ENCODE data around the gene SH3RF1. TPM values are rescaled to one million over a fixed set of nuclear protein-coding genes. Genes with fewer than 3 reads are reported as not detected.
A peak's percentile ranks its signal among the peaks of the same experiment; 100 is the strongest.
"Not testable (repeated sequence)": the region's sequence is repeated elsewhere in the genome, so short reads cannot be mapped to it uniquely, and the experiment has no call there.

Gene SH3RF1
- total RNA-seq, 1 donor from 2014 or later = 18.6 TPM

GRCh38 chr4:169202145-169202699 lies 68.5 kb downstream of the SH3RF1 start:
- Mint-ChIP-seq H3K9me3 (no peaks in the 10 kb centered on the region), H3K4me1 (peaks cover 39% of the 10 kb centered on the region), H3K36me3 (ENCODE audit: low read depth) (no peaks in the 10 kb centered on the region), H3K27ac (ENCODE audit: unreplicated experiment) (no peak overlapping the region), H3K27me3 (ENCODE audit: low read depth) (no peaks in the 10 kb centered on the region), H3K4me3 (no peak overlapping the region)
- no peak for TF ChIP-seq CTCF (conservative IDR thresholded peaks at IDR 0.05)
- DNase-seq (ENCODE audit: low read depth, low spot score) = no peak

DNA sequence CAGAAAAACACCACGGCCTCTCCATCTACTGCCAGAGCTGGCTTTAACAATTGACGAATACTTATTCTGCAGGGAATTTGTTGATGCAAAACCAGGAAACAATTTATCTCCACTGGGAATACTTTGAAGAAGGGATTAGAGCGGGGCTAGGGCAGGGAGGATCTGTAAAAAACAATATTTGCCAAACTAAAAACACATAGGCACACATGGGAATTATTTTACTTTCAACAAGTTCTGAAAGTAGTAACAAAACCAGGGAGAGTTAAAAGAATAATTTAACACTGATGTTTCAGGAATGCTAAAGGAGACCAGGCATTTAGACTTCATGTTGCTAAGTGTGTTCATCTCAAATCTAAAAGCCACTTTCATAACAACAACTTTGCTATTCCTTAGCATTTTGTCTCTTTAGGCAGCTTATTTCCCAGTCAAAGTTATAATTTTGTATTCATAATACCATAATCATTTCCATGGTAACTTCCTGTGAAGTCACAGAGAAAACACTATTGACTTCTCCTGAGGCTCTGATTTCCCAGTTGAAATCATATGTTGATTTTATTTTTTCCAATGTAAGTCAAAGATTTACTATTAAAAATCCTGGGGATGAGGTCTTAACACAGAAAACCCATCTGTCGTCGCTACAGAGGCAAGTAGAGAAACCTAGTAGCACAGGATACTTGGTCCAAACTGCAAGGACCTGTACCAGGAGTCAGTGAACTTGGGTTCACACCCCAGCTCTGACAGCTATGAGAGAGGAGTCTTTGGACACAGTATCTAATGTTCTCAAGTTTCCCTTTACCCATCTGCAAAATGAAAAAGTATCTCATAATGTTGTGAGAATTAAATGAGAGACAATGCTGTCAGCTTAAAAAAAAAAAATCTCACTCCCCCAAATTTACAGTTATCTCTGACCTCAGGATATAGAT lies 69.3 kb downstream of the SH3RF1 start:
- no peaks in the 10 kb centered on the region for H3K36me3 Mint-ChIP-seq (ENCODE audit: low read depth)
- no peak overlapping the region for H3K4me3 Mint-ChIP-seq
- DNase-seq (ENCODE audit: low read depth, low spot score) = no peak
- H3K9me3 Mint-ChIP-seq = no peaks in the 10 kb centered on the region
- peaks cover 38% of the 10 kb centered on the region for H3K4me1 Mint-ChIP-seq
- no peaks in the 10 kb centered on the region for H3K27me3 Mint-ChIP-seq (ENCODE audit: low read depth)
- peak overlapping the region; percentile 14 for H3K27ac Mint-ChIP-seq (ENCODE audit: unreplicated experiment)
- no peak for TF ChIP-seq CTCF (conservative IDR thresholded peaks at IDR 0.05)

DNA sequence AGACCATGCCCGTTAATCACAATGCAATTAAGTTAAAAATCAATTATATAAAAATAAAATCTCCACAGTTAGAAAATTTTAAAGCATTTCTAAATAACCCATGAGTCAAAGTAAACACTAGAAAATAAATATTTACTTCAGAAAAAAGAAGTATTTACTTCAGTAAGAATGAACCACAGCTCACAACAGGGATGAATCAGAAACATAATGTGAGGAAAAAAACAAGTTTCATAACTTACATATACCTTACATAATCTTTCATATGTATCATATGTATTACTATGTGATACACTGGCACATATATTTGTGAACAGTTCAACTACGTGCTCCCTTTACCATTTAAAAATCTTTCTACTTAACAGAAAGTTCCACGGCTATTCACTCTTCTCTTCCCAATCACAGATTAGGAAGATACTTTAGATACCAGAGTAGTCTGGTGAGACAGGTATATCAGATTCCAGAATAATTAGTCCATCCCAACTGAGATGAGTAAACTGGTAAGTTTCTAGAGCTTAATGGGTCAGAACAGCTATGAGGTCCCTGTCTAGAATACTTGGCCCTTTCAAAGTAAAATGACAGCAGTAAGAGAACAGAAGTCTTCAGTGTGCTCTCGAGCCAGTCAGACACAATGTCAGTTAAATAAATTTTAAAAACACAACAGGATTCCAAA lies 70.3 kb downstream of the SH3RF1 start:
- H3K36me3 Mint-ChIP-seq (ENCODE audit: low read depth) = peaks cover 4% of the 10 kb centered on the region
- no peak for DNase-seq (ENCODE audit: low read depth, low spot score)
- TF ChIP-seq CTCF (conservative IDR thresholded peaks at IDR 0.05) = no peak
- H3K4me1 Mint-ChIP-seq = peaks cover 34% of the 10 kb centered on the region
- H3K4me3 Mint-ChIP-seq = no peak overlapping the region
- no peaks in the 10 kb centered on the region for H3K27me3 Mint-ChIP-seq (ENCODE audit: low read depth)
- H3K9me3 Mint-ChIP-seq = no peaks in the 10 kb centered on the region
- H3K27ac Mint-ChIP-seq (ENCODE audit: unreplicated experiment) = no peak overlapping the region

DNA sequence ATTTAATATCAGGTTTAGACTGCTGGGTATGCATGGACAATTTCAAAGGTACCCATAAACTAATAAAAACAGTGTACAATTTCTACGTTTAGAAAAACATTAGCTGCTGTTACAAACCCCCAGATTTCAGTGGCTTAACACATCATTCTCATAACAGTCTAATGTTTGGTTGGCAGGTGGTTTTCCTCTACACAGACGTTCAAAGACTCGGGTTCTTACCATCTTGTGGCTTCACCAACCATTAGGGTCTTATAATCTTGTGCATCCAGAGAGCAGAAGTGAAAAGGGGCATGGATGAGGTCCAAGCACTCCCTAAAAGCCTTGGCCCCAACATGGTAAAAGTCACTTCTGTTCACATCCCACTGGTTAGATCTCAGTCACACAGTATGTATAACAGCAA lies 71.6 kb downstream of the SH3RF1 start:
- Mint-ChIP-seq H3K4me3 (no peak overlapping the region), H3K27ac (ENCODE audit: unreplicated experiment) (no peak overlapping the region), H3K9me3 (no peaks in the 10 kb centered on the region), H3K4me1 (peaks cover 34% of the 10 kb centered on the region), H3K27me3 (ENCODE audit: low read depth) (no peaks in the 10 kb centered on the region), H3K36me3 (ENCODE audit: low read depth) (peaks cover 7% of the 10 kb centered on the region)
- DNase-seq (ENCODE audit: low read depth, low spot score) = no peak
- no peak for TF ChIP-seq CTCF (conservative IDR thresholded peaks at IDR 0.05)

DNA sequence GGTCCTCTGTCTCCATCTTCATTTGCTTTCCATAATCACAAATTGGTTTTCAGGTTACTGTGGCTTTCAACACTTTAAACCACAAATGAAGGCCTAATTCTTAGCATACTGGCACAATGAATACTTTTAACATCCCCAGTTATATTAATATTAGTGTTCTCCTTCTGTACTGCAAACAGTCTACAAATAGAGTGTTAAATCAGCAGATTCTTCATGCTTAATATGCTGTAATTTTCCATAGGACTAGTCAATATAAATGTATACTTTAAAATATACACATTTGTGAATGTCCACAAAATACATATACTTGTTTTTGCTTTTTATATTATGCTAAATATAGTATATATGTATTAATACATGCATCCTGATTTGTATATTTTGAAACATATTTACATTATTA lies 72.6 kb downstream of the SH3RF1 start:
- Mint-ChIP-seq H3K4me1 (peaks cover 34% of the 10 kb centered on the region), H3K27ac (ENCODE audit: unreplicated experiment) (no peak overlapping the region), H3K36me3 (ENCODE audit: low read depth) (peaks cover 7% of the 10 kb centered on the region), H3K27me3 (ENCODE audit: low read depth) (no peaks in the 10 kb centered on the region), H3K4me3 (no peak overlapping the region), H3K9me3 (no peaks in the 10 kb centered on the region)
- no peak for DNase-seq (ENCODE audit: low read depth, low spot score)
- no peak for TF ChIP-seq CTCF (conservative IDR thresholded peaks at IDR 0.05)

- not testable (repeated sequence) for H3K27me3 Mint-ChIP-seq (ENCODE audit: low read depth); H3K36me3 Mint-ChIP-seq (ENCODE audit: low read depth); H3K27ac Mint-ChIP-seq (ENCODE audit: unreplicated experiment); DNase-seq (ENCODE audit: low read depth, low spot score); H3K4me3 Mint-ChIP-seq; H3K9me3 Mint-ChIP-seq
- H3K4me1 Mint-ChIP-seq = peaks cover 27% of the 10 kb centered on the region
These were observed 73.5 kb downstream of the SH3RF1 start for GRCh38 chr4:169197206-169197605.
